Fibroblast of lung (primary cell): ENCODE data around the gene STARD13. TPM values are rescaled to one million over a fixed set of nuclear protein-coding genes. Genes with fewer than 3 reads are reported as not detected.

Experiments
- DNase-seq, 2 donors: peaks; one replicate each; pipeline versions ENCODE4 v3.0.0 to v3.0.0-alpha.2; 2010; ENCODE audit warnings: low read depth in 2 of 2
- H2AFZ ChIP-seq: 2 replicates; pipeline ENCODE4 v1.5.1; 2012; ENCODE audit warnings: low read length, control low read depth, inconsistent platforms
- H3K27ac ChIP-seq: 2 replicates; pipeline ENCODE4 v1.5.1; 2011; ENCODE audit warnings: low read length, control low read depth; ENCODE audit not compliant: insufficient read depth
- H3K27me3 ChIP-seq: 2 replicates; pipeline ENCODE4 v1.5.1; 2011; ENCODE audit warnings: mild to moderate bottlenecking, low read length; ENCODE audit not compliant: control insufficient read depth, insufficient read depth
- H3K36me3 ChIP-seq: 2 replicates; pipeline ENCODE4 v1.5.1; 2011; ENCODE audit warnings: low read length; ENCODE audit not compliant: control insufficient read depth, insufficient read depth
- H3K4me1 ChIP-seq: 2 replicates; pipeline ENCODE4 v1.5.1; 2011; ENCODE audit warnings: low read length; ENCODE audit not compliant: control insufficient read depth, insufficient read depth; ENCODE audit errors: extremely low read depth
- H3K4me2 ChIP-seq: 2 replicates; pipeline ENCODE4 v1.5.1; 2011; ENCODE audit warnings: low read length, control low read depth; ENCODE audit not compliant: insufficient read depth; ENCODE audit errors: extremely low read depth
- H3K4me3 ChIP-seq, 4 experiments: fragments of 200-600 bp in 1 of 4; sonication (generic) in 1 of 4; replicated peaks in 1 of 4; 2 replicates each; pipeline ENCODE4 v1.5.1; 2011 to 2016; ENCODE audit warnings: low read length in 4 of 4, low read depth in 3 of 4, mild to moderate bottlenecking in 3 of 4, control low read depth in 2 of 4, inconsistent platforms in 1 of 4, mixed read lengths in 1 of 4; ENCODE audit not compliant: insufficient read depth in 1 of 4; ENCODE audit errors: control extremely low read depth in 1 of 4
- H3K79me2 ChIP-seq: 2 replicates; pipeline ENCODE4 v1.5.1; 2012; ENCODE audit warnings: mild to moderate bottlenecking, low read length, inconsistent platforms; ENCODE audit not compliant: control insufficient read depth, insufficient read depth
- H3K9ac ChIP-seq: 2 replicates; pipeline ENCODE4 v1.5.1; 2011; ENCODE audit warnings: mild to moderate bottlenecking, low read length, control low read depth; ENCODE audit not compliant: insufficient read depth
- H3K9me3 ChIP-seq: 2 replicates; pipeline ENCODE4 v1.5.1; 2012; ENCODE audit warnings: low read depth, low read length; ENCODE audit not compliant: control insufficient read depth, insufficient read depth
- H4K20me1 ChIP-seq: 2 replicates; pipeline ENCODE4 v1.5.1; 2011; ENCODE audit warnings: low read length; ENCODE audit not compliant: control insufficient read depth, insufficient read depth; ENCODE audit errors: extremely low read depth
- EZH2 ChIP-seq: IDR thresholded peaks from 2 replicates; pipeline ENCODE4 v1.5.1; 2012; ENCODE audit warnings: low read length, control low read depth, mild to moderate bottlenecking; ENCODE audit errors: missing control alignments
- polyA minus RNA-seq: library from RNA; depleted of rRNA, polyadenylated mRNA; stranded (reverse); fragments of >200 nt; gene quantifications from 2 replicates; pipeline ENCODE4 v1.2.3, GENCODE V29; 2011; ENCODE audit warnings: low replicate concordance
- polyA plus RNA-seq, 2 donors: library from polyadenylated mRNA; depleted of rRNA in 1 of 2; stranded (reverse) in 1 of 2; unstranded in 1 of 2; fragments of >200 nt; gene quantifications; 2 replicates each; pipeline ENCODE4 v1.2.1, GENCODE V29; 2011 to 2012; ENCODE audit warnings: missing spikeins in 1 of 2
- total RNA-seq: library from RNA; depleted of rRNA; stranded (reverse); fragments of >200 nt; gene quantifications from 2 replicates; pipeline ENCODE4 v1.2.1, GENCODE V29; 2014
- TF ChIP-seq, protein P1 (sequence below), 2 donors: IDR thresholded peaks in 1 of 2; conservative IDR thresholded peaks in 1 of 2; 1 replicate in 1 of 2; 2 replicates in 1 of 2; pipeline ENCODE4 v1.5.1; 2011 to 2012; ENCODE audit warnings: low read length in 2 of 2, control low read depth in 1 of 2, inconsistent platforms in 1 of 2, low read depth in 1 of 2, mild to moderate bottlenecking in 1 of 2

Gene STARD13, protein sequence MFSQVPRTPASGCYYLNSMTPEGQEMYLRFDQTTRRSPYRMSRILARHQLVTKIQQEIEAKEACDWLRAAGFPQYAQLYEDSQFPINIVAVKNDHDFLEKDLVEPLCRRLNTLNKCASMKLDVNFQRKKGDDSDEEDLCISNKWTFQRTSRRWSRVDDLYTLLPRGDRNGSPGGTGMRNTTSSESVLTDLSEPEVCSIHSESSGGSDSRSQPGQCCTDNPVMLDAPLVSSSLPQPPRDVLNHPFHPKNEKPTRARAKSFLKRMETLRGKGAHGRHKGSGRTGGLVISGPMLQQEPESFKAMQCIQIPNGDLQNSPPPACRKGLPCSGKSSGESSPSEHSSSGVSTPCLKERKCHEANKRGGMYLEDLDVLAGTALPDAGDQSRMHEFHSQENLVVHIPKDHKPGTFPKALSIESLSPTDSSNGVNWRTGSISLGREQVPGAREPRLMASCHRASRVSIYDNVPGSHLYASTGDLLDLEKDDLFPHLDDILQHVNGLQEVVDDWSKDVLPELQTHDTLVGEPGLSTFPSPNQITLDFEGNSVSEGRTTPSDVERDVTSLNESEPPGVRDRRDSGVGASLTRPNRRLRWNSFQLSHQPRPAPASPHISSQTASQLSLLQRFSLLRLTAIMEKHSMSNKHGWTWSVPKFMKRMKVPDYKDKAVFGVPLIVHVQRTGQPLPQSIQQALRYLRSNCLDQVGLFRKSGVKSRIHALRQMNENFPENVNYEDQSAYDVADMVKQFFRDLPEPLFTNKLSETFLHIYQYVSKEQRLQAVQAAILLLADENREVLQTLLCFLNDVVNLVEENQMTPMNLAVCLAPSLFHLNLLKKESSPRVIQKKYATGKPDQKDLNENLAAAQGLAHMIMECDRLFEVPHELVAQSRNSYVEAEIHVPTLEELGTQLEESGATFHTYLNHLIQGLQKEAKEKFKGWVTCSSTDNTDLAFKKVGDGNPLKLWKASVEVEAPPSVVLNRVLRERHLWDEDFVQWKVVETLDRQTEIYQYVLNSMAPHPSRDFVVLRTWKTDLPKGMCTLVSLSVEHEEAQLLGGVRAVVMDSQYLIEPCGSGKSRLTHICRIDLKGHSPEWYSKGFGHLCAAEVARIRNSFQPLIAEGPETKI
- total RNA-seq (16.2 and 44.6 TPM in 2 replicates), polyA plus RNA-seq (22.0 and 25.2 TPM in 2 replicates), polyA minus RNA-seq (38.8 and 44.0 TPM in 2 replicates)
- 19.6 and 23.0 TPM in 2 replicates for polyA plus RNA-seq (2012)

DNA sequence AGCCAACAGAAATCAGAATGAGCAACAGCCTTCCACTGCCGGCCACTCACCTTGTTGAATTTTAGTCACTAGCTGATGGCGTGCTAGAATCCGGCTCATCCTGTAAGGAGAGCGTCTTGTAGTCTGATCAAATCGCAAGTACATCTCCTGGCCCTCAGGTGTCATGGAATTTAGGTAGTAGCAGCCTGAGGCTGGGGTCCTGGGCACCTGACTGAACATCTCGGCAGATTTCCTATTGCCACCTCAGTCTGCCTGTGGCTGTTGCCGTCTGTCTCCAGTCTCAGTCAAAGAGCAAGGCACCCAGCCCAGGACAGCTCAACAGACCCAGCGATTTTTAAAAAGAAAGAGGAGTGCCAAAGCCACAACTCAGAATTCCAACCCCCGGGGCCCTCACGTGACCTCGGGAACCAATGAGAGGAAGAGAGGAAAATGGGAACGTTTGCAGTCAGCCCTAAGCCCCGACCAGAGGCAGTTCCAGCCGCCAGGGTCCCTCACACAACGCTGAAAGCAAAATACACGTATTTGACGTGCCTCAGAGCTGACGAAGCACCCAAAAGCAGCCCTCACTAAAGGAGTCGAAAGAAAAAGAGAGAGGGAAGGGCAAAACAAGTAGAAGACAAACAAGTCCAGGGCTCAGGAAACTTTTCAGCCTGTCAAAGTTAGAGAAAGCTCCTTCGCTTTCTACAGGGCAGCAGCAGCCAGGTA, at the start of gene STARD13:
STARD13 (minus strand) TSS at position 336 of the 705 bp plus-strand sequence; CDS start at position 219, 117 bp downstream.
- peaks cover 9% of the 10 kb centered on the region for H3K4me1 ChIP-seq
- peak within 1 kb of the TSS; percentile 94 for H3K27ac ChIP-seq
- DNase-seq, result peak; percentile 98
- no peak for TF ChIP-seq EZH2
- TF ChIP-seq, protein P1, sequence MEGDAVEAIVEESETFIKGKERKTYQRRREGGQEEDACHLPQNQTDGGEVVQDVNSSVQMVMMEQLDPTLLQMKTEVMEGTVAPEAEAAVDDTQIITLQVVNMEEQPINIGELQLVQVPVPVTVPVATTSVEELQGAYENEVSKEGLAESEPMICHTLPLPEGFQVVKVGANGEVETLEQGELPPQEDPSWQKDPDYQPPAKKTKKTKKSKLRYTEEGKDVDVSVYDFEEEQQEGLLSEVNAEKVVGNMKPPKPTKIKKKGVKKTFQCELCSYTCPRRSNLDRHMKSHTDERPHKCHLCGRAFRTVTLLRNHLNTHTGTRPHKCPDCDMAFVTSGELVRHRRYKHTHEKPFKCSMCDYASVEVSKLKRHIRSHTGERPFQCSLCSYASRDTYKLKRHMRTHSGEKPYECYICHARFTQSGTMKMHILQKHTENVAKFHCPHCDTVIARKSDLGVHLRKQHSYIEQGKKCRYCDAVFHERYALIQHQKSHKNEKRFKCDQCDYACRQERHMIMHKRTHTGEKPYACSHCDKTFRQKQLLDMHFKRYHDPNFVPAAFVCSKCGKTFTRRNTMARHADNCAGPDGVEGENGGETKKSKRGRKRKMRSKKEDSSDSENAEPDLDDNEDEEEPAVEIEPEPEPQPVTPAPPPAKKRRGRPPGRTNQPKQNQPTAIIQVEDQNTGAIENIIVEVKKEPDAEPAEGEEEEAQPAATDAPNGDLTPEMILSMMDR (conservative IDR thresholded peaks at IDR 0.05 in 1 of 2, IDR thresholded peaks at IDR 0.05 in 1 of 2; ENCODE audit: low read depth in 1 of 2, low read length in 2 of 2), result peak; percentile 37 to 69
- no peaks in the 10 kb centered on the region for H3K27me3 ChIP-seq
- peak within 1 kb of the TSS; percentile 81 for H3K4me2 ChIP-seq
- no peaks in the 10 kb centered on the region for H3K9me3 ChIP-seq
- peak within 1 kb of the TSS; percentile 56 to 98 (median 80) for H3K4me3 ChIP-seq
- H2AFZ ChIP-seq, result no peak within 1 kb of the TSS
- no peaks in the 10 kb centered on the region for H3K36me3 ChIP-seq
- H4K20me1 ChIP-seq, result no peaks in the 10 kb centered on the region
- H3K79me2 ChIP-seq, result peaks cover 53% of the 10 kb centered on the region
- peak within 1 kb of the TSS; percentile 79 for H3K9ac ChIP-seq

DNA sequence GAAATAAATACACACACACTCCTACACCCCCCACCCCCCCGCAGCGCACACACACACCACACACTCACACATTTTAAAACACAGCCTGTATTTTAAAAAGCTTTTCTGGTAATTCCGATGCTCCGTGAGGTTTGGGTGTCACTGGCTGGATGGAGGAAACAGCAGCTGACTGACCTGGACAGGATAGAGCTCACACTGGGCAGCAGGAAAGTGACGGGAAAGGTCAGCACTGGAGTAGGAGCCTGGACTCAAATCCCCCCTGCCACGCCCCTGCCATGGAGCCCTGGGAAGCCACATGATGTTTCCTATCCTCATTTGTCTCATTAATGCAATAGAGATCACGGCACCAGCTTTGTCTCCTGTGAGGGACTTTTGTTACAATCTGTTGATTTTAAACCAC, 49.3 kb upstream of the STARD13 start:
- Histone ChIP-seq H3K4me2 (no peak overlapping the region), H3K79me2 (peaks cover 3% of the 10 kb centered on the region), H3K9ac (no peak overlapping the region), H2AFZ (no peak overlapping the region), H3K4me1 (no peaks in the 10 kb centered on the region), H3K4me3 (no peak overlapping the region), H3K36me3 (no peaks in the 10 kb centered on the region), H3K27ac (no peak overlapping the region), H3K27me3 (no peaks in the 10 kb centered on the region), H3K9me3 (no peaks in the 10 kb centered on the region), H4K20me1 (no peaks in the 10 kb centered on the region)
- DNase-seq, result no peak
- TF ChIP-seq EZH2, result no peak
- TF ChIP-seq, protein P1 (conservative IDR thresholded peaks at IDR 0.05 in 1 of 2, IDR thresholded peaks at IDR 0.05 in 1 of 2; ENCODE audit: low read depth in 1 of 2, low read length in 2 of 2), result no peak
